Stimulated activated CD8-positive, alpha-beta memory T cell treated with anti-CD3 and anti-CD28 coated beads, Interleukin-4, amount 100 ng/mL, for 48 hours (primary cell): Measurements from ENCODE around the gene ATP6V1D.
A peak's percentile ranks its signal among the peaks of the same experiment; 100 is the strongest.
"Not testable (repeated sequence)": the region's sequence is repeated elsewhere in the genome, so short reads cannot be mapped to it uniquely, and the experiment has no call there.

Source experiments
- DNase-seq: peaks from one replicate; pipeline ENCODE4 v3.0.0-alpha.2; 2020

The ATP6V1D gene

DNA sequence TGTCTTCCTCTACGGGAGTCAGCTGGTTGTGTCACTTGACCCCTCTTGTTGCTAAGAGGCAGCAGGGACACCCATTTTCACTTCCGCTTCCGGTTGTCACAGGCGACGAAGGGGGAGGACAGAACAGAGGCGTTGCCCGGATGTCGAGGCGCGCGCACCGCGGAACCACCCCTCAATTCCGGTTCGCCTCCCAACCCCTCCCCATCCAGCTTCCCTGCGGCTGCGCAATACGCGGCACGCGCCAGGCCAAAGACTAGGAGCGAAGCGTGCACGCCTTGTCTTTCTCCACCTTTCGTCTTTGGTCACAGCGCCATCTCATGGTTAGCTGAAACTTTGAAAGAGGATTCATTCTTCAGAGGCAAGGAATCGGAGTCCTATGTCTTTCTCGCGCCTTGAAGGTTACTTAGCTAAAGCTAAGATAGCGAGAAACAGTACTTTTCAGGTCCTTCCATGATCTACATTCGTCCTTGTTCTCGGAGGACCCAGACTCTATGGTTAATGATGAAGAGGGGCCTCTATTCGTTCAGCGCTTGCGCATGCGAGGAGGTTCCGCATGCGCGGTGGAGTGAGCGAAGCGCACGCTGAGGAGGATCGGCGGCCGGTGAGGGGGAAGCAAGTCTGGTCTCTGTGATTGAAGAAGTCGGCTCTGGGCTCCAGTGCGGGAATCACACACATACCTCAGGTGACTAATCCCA lies at the start of gene ATP6V1D, which contains the start of gene EIF2S1:
ATP6V1D (minus strand) TSS at position 30 of the 695 bp plus-strand sequence. CDS start 106 bp downstream, outside the sequence.
EIF2S1 (plus strand) TSS at position 554 of the 695 bp plus-strand sequence. CDS start 4,440 bp downstream, outside the sequence.
- peak; percentile 99 for DNase-seq

- DNase-seq = not testable (repeated sequence)
Observed at GRCh38 chr14:67408122-67408801, 48.7 kb upstream of the ATP6V1D start.

- DNase-seq = no peak
Observed at GRCh38 chr14:67405771-67406170, 46.2 kb upstream of the ATP6V1D start.

DNA sequence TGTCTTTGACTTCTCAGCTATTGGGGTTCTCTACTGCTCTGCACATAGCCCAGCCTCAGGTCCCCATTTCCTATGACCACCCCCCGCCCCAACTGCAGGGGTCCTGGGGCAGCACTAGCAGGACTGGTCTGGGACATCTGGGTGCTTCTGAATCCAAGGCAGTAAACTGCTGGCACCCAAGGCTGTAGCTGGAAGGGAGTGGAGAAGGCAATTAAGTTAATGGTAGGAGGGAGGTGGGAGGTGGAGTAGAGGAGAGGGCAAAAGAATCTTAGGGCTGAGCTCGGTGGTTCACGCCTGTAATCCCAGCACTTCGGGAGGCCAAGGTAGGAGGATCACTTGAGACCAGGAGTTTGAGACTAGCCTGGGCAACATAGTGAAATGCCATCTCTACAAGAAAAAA lies 40.8 kb upstream of the ATP6V1D start:
- DNase-seq = no peak

DNA sequence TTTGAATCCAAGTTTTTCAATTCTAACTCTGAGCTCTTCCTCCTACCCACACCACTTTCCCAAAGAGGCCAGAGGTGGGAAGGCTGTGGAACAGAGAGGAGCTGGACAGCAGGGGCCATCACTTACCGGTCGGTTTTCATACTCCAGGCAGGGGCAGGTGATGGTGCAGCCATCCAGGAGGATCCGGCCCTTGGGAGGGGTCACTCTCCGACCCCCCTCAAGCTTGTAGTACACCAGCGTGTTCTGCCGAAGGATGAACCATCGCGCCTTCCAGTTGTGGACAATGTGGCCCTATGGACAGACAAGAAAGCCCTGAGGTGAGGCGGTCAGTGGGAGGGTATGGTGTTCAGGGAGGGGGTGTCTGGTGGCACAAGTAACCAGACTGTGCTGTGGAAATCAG lies 37.9 kb upstream of the ATP6V1D start:
- no peak for DNase-seq

DNA sequence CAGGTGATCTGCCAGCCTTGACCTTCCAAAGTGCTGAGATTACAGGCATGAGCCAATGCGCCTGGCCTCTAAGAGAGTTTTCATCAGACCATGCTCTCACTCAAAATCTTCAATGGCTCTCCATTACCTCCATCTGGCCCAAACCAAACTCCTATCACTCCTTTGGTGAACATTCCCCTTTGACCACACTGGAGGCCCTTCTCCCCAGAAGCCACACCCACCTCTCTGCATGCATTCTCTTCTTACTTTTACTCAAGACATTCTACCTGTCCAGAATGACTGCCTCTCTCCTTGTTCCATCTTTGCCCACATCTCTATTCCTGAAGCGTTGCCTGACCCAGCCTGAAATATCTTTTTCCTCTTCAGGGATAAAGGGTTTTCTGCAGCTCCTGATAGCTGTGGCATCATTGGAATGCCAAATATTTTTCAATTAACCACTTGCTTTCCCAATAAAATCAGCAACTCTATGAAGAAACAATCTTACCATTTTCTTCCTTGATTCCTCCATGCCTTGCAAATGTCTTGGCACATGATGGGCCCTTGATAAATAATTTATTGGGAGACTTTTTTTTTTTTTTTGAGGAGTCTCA lies 36.9 kb upstream of the ATP6V1D start:
- no peak for DNase-seq

GRCh38 chr14:67395876-67396189 lies 36.2 kb upstream of the ATP6V1D start:
- DNase-seq = no peak

- DNase-seq = no peak
Observed at GRCh38 chr14:67395086-67395875, 35.7 kb upstream of the ATP6V1D start.

DNA sequence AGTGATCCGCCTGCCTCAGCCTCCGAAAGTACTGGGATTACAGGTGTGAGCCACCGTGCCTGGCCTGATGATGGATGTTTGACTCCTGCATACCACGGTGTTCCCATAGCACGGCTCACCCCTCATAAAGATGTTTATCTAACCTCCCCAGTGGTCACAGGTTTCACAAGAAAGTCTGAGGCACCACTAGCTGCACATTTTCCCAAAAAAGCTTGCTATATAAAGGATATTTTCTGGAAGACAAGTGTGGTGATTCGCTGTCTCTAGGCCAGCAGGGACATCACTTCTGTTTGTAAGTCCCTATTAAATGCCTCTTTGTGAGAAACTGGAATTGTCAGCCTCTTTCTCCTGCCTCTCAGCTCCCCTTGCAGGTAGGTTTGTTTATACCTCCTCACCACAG lies 34.1 kb upstream of the ATP6V1D start:
- DNase-seq = no peak

GRCh38 chr14:67392800-67393199 lies 33.2 kb upstream of the ATP6V1D start:
- DNase-seq = no peak

DNA sequence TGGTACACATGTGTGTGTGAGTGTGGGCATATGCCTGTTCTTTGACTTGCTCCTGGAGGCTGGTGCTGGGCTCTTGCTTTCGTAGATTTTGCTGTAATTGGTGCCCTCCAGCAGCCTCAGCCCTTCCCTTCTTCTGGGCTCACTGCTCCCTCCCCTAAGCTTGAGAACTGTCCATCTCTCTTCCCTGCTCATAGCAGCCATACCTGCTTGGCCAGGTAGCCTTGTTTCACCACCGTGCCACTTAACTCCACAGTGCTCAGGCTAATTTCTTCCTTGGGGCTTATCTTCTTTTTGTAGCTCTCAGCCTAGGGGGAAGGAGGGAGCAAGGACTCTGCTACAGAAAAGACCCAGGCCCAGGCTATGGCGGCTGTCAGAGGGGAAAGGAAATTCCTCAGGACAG lies 32.5 kb upstream of the ATP6V1D start:
- DNase-seq = no peak

DNA sequence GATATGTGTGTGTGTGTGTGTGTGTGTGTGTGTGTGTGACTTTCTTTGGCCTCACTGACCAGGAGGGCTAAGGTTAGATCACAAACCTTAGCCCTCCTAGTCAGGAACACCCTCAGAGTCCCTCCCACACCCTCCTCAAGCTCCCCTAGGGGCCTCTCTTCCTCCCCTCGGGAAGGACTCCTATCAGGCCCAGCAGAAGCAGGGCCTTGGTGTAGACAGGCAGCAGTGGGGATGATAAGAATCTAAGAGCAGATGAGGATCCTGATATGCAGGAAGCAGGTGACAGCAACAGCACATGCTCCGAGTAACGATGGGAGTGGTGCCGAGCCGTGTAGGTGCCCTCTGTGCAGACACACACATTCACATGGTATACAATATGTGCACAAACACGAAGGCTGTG lies 31.7 kb upstream of the ATP6V1D start:
- DNase-seq = no peak

GRCh38 chr14:67389811-67390534 lies 30.4 kb upstream of the ATP6V1D start:
- no peak for DNase-seq

- no peak for DNase-seq
Observed at GRCh38 chr14:67389275-67389674, 29.7 kb upstream of the ATP6V1D start.

DNA sequence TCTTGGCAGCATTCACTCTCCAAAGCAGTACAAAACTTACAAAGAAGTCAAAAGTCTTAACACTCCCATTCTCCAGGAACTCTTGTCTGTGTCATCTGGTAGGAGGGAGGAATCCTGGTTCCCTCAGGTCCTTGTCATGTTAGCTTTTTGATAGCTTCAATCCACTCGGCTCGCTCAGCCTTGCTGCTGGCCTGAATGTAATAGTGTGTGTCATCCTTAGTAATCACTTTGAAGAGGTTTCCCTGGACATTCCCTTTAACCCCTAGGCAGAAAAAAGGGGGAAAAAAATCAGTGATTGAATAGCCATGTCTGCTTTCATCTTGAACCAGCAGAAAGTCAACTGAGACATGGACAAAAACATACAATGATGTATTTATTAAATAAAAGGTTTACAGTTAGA lies 27.6 kb upstream of the ATP6V1D start:
- no peak for DNase-seq

DNA sequence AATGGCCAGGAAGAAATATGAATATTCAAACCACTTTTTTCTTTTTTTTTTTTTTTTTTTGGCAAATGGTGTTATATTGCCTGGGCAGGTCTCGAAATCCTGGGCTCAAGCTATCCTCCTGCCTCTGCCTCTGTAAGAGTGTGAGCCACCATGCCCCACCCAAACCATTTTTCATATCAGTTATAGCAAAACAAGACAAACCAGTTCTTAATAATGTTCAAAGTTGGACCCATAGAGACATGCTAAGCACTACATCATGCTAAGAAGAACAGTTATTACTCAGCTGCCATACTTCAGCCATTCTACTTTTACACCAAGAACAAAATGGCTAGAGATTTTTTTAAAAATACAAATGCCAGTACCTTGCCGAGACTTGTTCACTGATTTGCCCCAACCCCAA lies 26.0 kb upstream of the ATP6V1D start:
- no peak for DNase-seq

DNA sequence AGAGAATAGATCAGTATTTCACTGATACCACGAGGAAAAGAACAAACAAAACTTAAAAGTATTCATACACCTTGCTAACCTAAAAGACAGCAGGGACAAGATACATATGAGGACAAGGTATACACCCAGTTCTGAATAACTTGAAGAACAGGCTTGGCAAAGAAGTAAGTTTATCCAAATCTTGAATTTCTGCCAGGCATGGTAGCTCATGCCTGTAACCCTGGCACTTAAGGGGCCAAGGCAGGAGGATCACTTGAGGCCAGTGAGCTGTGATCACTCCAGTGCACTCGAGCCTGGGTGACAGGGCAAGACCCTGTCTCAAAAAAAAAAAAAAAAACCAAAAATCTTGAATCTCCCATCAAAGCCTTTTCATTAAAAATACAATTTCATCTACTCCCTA lies 25.5 kb upstream of the ATP6V1D start:
- no peak for DNase-seq

GRCh38 chr14:67377916-67378315 lies 18.3 kb upstream of the ATP6V1D start:
- no peak for DNase-seq

- no peak for DNase-seq
Observed at GRCh38 chr14:67373347-67373746, 13.7 kb upstream of the ATP6V1D start.

DNA sequence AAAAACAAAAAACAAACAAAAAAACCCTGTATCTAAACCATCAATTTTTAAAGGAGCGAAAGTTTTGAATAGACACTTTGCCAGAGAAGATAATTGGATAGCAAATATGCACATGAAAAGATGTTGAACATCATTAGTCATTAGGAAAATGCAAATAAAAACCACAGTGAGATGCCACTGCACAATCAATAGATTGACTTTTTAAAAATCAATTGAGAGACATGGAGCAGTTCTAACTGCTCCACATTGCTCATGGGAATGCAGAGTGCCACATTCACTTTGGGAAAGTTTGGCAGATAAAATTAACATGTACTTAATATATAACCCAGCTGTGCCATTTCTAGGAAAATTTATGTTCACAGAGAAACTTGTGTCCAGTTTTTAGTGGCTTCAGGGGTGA lies 13.2 kb upstream of the ATP6V1D start:
- no peak for DNase-seq

DNA sequence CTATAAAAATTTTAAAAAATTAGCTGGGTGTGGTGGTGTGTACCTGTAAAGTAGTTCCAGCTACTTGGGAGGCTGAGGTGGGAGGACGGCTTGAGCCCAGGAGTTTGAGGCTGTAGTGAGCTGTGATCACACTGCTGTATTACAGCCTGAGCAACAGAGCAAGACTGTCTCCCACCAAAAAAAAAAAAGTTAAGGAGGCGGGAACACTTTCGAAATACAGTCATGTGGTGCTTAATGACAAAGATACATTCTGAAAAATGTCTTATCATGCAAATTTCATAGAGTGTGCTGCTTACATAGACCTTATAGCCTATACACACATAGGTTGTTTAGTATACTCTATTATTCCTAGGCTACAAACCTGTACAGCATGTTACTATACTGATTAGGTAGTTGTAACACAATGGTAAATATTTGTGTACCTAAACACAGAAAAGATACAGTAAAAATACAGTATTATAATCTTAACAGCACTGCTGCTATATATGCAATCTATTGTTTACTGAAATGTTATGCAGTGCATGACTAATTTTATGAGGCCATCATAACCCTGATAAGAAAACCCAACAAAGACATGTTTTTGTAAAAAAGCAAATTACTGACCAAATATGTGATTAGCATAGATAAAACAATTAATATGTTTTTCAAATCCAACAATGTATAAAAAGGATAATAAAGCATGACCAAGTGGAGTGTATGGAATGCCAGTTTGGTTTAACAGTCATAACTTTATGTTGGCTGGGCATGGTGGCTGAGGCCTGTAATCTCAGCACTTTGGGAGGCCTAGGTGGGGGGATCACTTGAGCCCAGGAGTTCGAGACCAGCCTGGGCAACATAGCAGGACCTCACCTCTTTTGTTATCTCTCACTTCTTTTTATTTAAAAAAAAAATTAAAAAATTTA lies 11.9 kb upstream of the ATP6V1D start:
- no peak for DNase-seq

DNA sequence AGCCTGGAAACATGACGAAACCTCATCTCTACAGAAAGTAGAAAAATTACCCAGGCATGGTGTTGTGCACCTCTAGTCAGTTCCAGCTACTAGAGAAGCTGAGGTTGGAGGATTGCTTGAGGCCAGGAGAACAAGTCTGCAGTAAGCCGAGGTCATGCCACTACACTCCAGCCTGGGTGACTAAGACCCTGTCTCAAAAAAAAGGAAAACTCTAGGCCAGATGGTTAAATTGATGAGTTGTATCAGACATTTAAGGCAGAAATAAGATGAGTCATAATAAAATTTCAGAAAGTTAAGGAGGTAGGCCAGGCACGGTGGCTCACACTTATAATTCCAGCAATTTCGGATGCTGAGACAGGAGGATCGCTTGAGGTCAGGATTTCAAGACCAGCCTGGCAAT lies 11.2 kb upstream of the ATP6V1D start:
- no peak for DNase-seq
